Stimulated activated CD4-positive, alpha-beta T cell treated with anti-CD3 and anti-CD28 coated beads, Interleukin-15, amount 100 ng/mL, for 24 hours (primary cell): Measurements from ENCODE around the gene GINS2.

Experiments
- DNase-seq: peaks from one replicate; pipeline ENCODE4 v3.0.0-alpha.2; 2020

The GINS2 gene

GRCh38 chr16:85667261-85667660 lies 21.5 kb downstream of the GINS2 start:
- no peak for DNase-seq

- DNase-seq: no peak
Observed at GRCh38 chr16:85665929-85666328, 22.8 kb downstream of the GINS2 start.

GRCh38 chr16:85665373-85665740 lies 23.4 kb downstream of the GINS2 start:
- no peak for DNase-seq

- DNase-seq: no peak
Observed at GRCh38 chr16:85664580-85665372, 24.0 kb downstream of the GINS2 start.

- DNase-seq: no peak
Observed at GRCh38 chr16:85663891-85664321, 24.8 kb downstream of the GINS2 start.

- no peak for DNase-seq
Observed at GRCh38 chr16:85662976-85663830, 25.6 kb downstream of the GINS2 start.

GRCh38 chr16:85662482-85662812 lies 26.3 kb downstream of the GINS2 start:
- no peak for DNase-seq

GRCh38 chr16:85661740-85662481 lies 26.8 kb downstream of the GINS2 start:
- DNase-seq: no peak

GRCh38 chr16:85660843-85661739 lies 27.7 kb downstream of the GINS2 start:
- DNase-seq: no peak

- DNase-seq: peak; percentile 78
Observed at GRCh38 chr16:85659805-85660511, 28.8 kb downstream of the GINS2 start.

- no peak for DNase-seq
Observed at GRCh38 chr16:85659336-85659735, 29.4 kb downstream of the GINS2 start.

GRCh38 chr16:85658504-85659326 lies 30.0 kb downstream of the GINS2 start:
- DNase-seq: no peak

- no peak for DNase-seq
Observed at GRCh38 chr16:85657996-85658395, 30.8 kb downstream of the GINS2 start.

- DNase-seq: no peak
Observed at GRCh38 chr16:85657267-85657650, 31.5 kb downstream of the GINS2 start.

GRCh38 chr16:85656351-85657266 lies 32.1 kb downstream of the GINS2 start:
- no peak for DNase-seq

- DNase-seq: no peak
Observed at GRCh38 chr16:85655216-85656129, 33.3 kb downstream of the GINS2 start.

GRCh38 chr16:85654251-85655095 lies 34.3 kb downstream of the GINS2 start:
- no peak for DNase-seq
